Ishikawa (cell line): ENCODE data around the gene ZNF57.

ENCODE experiments used
- EP300 ChIP-seq: IDR thresholded peaks from 2 replicates; pipeline ENCODE4 v1.6.1; 2012; ENCODE audit warnings: borderline replicate concordance
- RAD21 ChIP-seq: IDR thresholded peaks from 2 replicates; pipeline ENCODE4 v1.6.1; 2012; ENCODE audit warnings: low read depth
- TAF1 ChIP-seq: IDR thresholded peaks from 2 replicates; pipeline ENCODE4 v1.6.1; 2012; ENCODE audit warnings: low read depth, mild to moderate bottlenecking
- TCF12 ChIP-seq: IDR thresholded peaks from 2 replicates; pipeline ENCODE4 v1.6.1; 2012; ENCODE audit warnings: low read depth
- TEAD4 ChIP-seq: IDR thresholded peaks from 2 replicates; pipeline ENCODE4 v1.6.1; 2012
- YY1 ChIP-seq: IDR thresholded peaks from 2 replicates; pipeline ENCODE4 v1.6.1; 2012; ENCODE audit warnings: low read depth
- ZBTB7A ChIP-seq: IDR thresholded peaks from 2 replicates; pipeline ENCODE4 v1.6.1; 2012; ENCODE audit warnings: low read depth
- TF ChIP-seq, protein P1 (sequence below): IDR thresholded peaks from 2 replicates; pipeline ENCODE4 v1.6.1; 2012
- TF ChIP-seq, protein P2 (sequence below): IDR thresholded peaks from 2 replicates; pipeline ENCODE4 v1.6.1; 2012
- TF ChIP-seq, protein P3 (sequence below): IDR thresholded peaks from 2 replicates; pipeline ENCODE4 v1.6.1; 2012; ENCODE audit warnings: low read depth, mild to moderate bottlenecking

DNA sequence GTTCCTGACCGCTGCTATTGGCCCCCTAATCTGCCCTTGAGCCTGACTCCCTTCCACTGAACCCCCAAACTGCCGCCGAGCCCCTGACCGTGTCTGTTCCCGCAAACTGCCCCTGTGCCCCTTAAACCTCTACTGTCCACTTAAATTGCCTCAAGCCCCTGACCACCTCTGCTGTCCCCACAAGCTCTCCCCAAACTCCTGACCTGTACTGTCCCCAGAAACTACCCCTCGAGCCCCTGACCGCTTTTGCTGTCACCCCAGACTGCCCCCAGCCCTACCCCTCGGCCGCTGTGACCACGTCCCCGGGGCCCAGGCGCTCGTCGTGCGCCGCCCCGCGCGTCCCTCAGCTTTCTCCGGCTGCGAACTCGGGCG is 43.7 kb downstream of the ZNF57 start:
- TF ChIP-seq, protein P1, sequence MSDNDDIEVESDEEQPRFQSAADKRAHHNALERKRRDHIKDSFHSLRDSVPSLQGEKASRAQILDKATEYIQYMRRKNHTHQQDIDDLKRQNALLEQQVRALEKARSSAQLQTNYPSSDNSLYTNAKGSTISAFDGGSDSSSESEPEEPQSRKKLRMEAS = no peak
- no peak for TF ChIP-seq TEAD4
- no peak for TF ChIP-seq TCF12
- TF ChIP-seq TAF1 = no peak
- no peak for TF ChIP-seq RAD21
- TF ChIP-seq EP300 = no peak
- TF ChIP-seq YY1 = no peak
- TF ChIP-seq, protein P2, sequence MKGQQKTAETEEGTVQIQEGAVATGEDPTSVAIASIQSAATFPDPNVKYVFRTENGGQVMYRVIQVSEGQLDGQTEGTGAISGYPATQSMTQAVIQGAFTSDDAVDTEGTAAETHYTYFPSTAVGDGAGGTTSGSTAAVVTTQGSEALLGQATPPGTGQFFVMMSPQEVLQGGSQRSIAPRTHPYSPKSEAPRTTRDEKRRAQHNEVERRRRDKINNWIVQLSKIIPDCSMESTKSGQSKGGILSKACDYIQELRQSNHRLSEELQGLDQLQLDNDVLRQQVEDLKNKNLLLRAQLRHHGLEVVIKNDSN = no peak
- TF ChIP-seq, protein P3, sequence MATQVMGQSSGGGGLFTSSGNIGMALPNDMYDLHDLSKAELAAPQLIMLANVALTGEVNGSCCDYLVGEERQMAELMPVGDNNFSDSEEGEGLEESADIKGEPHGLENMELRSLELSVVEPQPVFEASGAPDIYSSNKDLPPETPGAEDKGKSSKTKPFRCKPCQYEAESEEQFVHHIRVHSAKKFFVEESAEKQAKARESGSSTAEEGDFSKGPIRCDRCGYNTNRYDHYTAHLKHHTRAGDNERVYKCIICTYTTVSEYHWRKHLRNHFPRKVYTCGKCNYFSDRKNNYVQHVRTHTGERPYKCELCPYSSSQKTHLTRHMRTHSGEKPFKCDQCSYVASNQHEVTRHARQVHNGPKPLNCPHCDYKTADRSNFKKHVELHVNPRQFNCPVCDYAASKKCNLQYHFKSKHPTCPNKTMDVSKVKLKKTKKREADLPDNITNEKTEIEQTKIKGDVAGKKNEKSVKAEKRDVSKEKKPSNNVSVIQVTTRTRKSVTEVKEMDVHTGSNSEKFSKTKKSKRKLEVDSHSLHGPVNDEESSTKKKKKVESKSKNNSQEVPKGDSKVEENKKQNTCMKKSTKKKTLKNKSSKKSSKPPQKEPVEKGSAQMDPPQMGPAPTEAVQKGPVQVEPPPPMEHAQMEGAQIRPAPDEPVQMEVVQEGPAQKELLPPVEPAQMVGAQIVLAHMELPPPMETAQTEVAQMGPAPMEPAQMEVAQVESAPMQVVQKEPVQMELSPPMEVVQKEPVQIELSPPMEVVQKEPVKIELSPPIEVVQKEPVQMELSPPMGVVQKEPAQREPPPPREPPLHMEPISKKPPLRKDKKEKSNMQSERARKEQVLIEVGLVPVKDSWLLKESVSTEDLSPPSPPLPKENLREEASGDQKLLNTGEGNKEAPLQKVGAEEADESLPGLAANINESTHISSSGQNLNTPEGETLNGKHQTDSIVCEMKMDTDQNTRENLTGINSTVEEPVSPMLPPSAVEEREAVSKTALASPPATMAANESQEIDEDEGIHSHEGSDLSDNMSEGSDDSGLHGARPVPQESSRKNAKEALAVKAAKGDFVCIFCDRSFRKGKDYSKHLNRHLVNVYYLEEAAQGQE = no peak
- TF ChIP-seq ZBTB7A = no peak
